ENCODE data around the gene TP53I11. TPM values are rescaled to one million over a fixed set of nuclear protein-coding genes. Genes with fewer than 3 reads are reported as not detected.

The TP53I11 gene
- total RNA-seq, 1 donor from 2014 or later: 96.8 TPM

GRCh38 chr11:44985721-44986120 is 35.0 kb upstream of the TP53I11 start:
- TF ChIP-seq CTCF (IDR thresholded peaks at IDR 0.05; ENCODE audit: insufficient read depth, low read depth, low read length) (no peak), EZH2 (IDR thresholded peaks at IDR 0.05; ENCODE audit: insufficient read depth, low read length) (no peak)
- no peaks in the 10 kb centered on the region for H3K9me3 Mint-ChIP-seq (ENCODE audit: unreplicated experiment)
- no peaks in the 10 kb centered on the region for H3K36me3 ChIP-seq (ENCODE audit: insufficient read depth, low read length)
- DNase-seq (ENCODE audit: low read depth) (no peak), FAIRE-seq (no peak)
- H3K36me3 Mint-ChIP-seq (ENCODE audit: low read depth, unreplicated experiment): peaks cover 2% of the 10 kb centered on the region
- no peak overlapping the region for H3K4me2 ChIP-seq (ENCODE audit: low read length)
- H3K4me1 Mint-ChIP-seq (ENCODE audit: low read depth, unreplicated experiment): peaks cover 3% of the 10 kb centered on the region
- no peaks in the 10 kb centered on the region for H3K4me1 ChIP-seq (ENCODE audit: insufficient read depth, low read length)
- H3K27ac Mint-ChIP-seq (ENCODE audit: unreplicated experiment): no peak overlapping the region
- H4K20me1 ChIP-seq (ENCODE audit: insufficient read depth, low read length): no peaks in the 10 kb centered on the region
- H3K4me3 Mint-ChIP-seq (ENCODE audit: unreplicated experiment): no peak overlapping the region
- no peak overlapping the region for H2AFZ ChIP-seq (ENCODE audit: low read depth, low read length)
- H3K27me3 ChIP-seq (ENCODE audit: insufficient read depth, low read length): peaks cover 23% of the 10 kb centered on the region
- no peaks in the 10 kb centered on the region for H3K79me2 ChIP-seq (ENCODE audit: insufficient read depth, low read length)
- no peak overlapping the region for H3K27ac ChIP-seq (ENCODE audit: low read depth, low read length)
- H3K27me3 Mint-ChIP-seq (ENCODE audit: low read depth, unreplicated experiment): peaks cover 54% of the 10 kb centered on the region
- H3K9me3 ChIP-seq (ENCODE audit: insufficient read depth, low read depth, low read length): no peaks in the 10 kb centered on the region
- H3K9ac ChIP-seq (ENCODE audit: low read length): no peak overlapping the region
- no peak overlapping the region for H3K4me3 ChIP-seq (ENCODE audit: insufficient read depth, low read depth, low read length)

DNA sequence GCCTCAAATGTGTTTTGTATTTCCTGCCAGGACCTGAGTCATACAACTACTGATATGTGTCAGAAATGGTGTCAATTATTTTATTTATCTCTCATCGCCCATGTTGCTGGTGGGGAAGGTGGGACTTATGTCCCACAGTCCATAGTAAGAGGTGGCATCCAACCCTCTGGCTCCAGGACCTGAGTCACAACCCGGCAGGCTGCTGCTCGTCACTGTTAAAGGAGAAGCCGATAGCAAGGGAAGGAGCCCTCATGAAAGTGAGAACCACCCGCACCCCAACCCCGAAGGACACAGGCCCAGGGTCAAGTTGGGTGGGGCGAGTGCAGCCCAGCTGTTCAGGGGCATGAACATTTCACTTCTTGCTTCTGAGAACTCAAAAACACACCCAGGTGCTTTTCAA is 33.1 kb upstream of the TP53I11 start:
- Mint-ChIP-seq H3K9me3 (ENCODE audit: unreplicated experiment) (no peaks in the 10 kb centered on the region), H3K4me1 (ENCODE audit: low read depth, unreplicated experiment) (peaks cover 6% of the 10 kb centered on the region), H3K36me3 (ENCODE audit: low read depth, unreplicated experiment) (peaks cover 2% of the 10 kb centered on the region), H3K27me3 (ENCODE audit: low read depth, unreplicated experiment) (peaks cover 47% of the 10 kb centered on the region), H3K4me3 (ENCODE audit: unreplicated experiment) (no peak overlapping the region), H3K27ac (ENCODE audit: unreplicated experiment) (no peak overlapping the region)
- Histone ChIP-seq H4K20me1 (ENCODE audit: insufficient read depth, low read length) (no peaks in the 10 kb centered on the region), H3K4me1 (ENCODE audit: insufficient read depth, low read length) (no peaks in the 10 kb centered on the region), H3K4me2 (ENCODE audit: low read length) (no peak overlapping the region), H3K9ac (ENCODE audit: low read length) (no peak overlapping the region), H2AFZ (ENCODE audit: low read depth, low read length) (no peak overlapping the region), H3K79me2 (ENCODE audit: insufficient read depth, low read length) (no peaks in the 10 kb centered on the region), H3K27me3 (ENCODE audit: insufficient read depth, low read length) (peaks cover 19% of the 10 kb centered on the region), H3K9me3 (ENCODE audit: insufficient read depth, low read depth, low read length) (no peaks in the 10 kb centered on the region), H3K27ac (ENCODE audit: low read depth, low read length) (no peak overlapping the region), H3K36me3 (ENCODE audit: insufficient read depth, low read length) (no peaks in the 10 kb centered on the region), H3K4me3 (ENCODE audit: insufficient read depth, low read depth, low read length) (no peak overlapping the region)
- TF ChIP-seq CTCF (IDR thresholded peaks at IDR 0.05; ENCODE audit: insufficient read depth, low read depth, low read length) (no peak), EZH2 (IDR thresholded peaks at IDR 0.05; ENCODE audit: insufficient read depth, low read length) (no peak)
- FAIRE-seq: no peak
- no peak for DNase-seq (ENCODE audit: low read depth)

DNA sequence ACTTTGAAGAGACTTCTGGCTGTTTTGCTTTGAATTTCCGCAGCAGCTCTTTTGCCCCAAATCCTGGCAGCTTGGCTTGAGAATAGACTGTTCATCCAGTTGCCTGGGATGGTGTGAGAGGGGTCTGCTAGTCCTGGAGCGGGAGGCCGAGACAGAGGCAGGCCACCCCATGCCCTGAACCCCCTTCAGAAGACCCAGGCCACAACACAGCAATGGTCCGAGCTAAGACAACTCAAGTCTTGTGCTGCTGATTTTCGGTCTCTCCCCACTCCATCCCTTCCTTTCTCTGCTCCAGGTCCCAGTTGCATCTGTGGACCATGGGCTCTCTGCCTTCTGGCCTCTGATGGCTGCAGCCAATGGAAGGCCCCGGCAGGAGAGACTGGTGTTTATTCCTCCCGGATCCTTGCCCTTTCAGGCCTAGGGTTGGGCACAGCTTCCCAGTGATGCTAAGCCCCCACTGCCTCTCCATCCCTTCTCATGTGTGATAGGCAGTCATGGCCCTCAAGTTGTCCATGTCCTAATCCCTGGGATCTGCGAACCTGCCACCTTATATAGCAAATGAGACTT is 31.9 kb upstream of the TP53I11 start:
- Mint-ChIP-seq H3K27ac (ENCODE audit: unreplicated experiment) (no peak overlapping the region), H3K4me3 (ENCODE audit: unreplicated experiment) (no peak overlapping the region), H3K4me1 (ENCODE audit: low read depth, unreplicated experiment) (peaks cover 8% of the 10 kb centered on the region), H3K27me3 (ENCODE audit: low read depth, unreplicated experiment) (peaks cover 35% of the 10 kb centered on the region), H3K9me3 (ENCODE audit: unreplicated experiment) (no peaks in the 10 kb centered on the region), H3K36me3 (ENCODE audit: low read depth, unreplicated experiment) (peaks cover 2% of the 10 kb centered on the region)
- Histone ChIP-seq H3K79me2 (ENCODE audit: insufficient read depth, low read length) (no peaks in the 10 kb centered on the region), H2AFZ (ENCODE audit: low read depth, low read length) (no peak overlapping the region), H3K36me3 (ENCODE audit: insufficient read depth, low read length) (no peaks in the 10 kb centered on the region), H3K9ac (ENCODE audit: low read length) (no peak overlapping the region), H3K4me2 (ENCODE audit: low read length) (no peak overlapping the region), H3K4me1 (ENCODE audit: insufficient read depth, low read length) (no peaks in the 10 kb centered on the region), H4K20me1 (ENCODE audit: insufficient read depth, low read length) (peaks cover 5% of the 10 kb centered on the region), H3K27ac (ENCODE audit: low read depth, low read length) (no peak overlapping the region), H3K27me3 (ENCODE audit: insufficient read depth, low read length) (peaks cover 11% of the 10 kb centered on the region), H3K9me3 (ENCODE audit: insufficient read depth, low read depth, low read length) (no peaks in the 10 kb centered on the region), H3K4me3 (ENCODE audit: insufficient read depth, low read depth, low read length) (no peak overlapping the region)
- FAIRE-seq (no peak), DNase-seq (ENCODE audit: low read depth) (no peak)
- TF ChIP-seq EZH2 (IDR thresholded peaks at IDR 0.05; ENCODE audit: insufficient read depth, low read length): no peak
- TF ChIP-seq CTCF (IDR thresholded peaks at IDR 0.05; ENCODE audit: insufficient read depth, low read depth, low read length): no peak

All from astrocyte (in vitro differentiated cells and primary cell).